Measurements from ENCODE around the gene CNBP. TPM values are rescaled to one million over a fixed set of nuclear protein-coding genes. Genes with fewer than 3 reads are reported as not detected.

CNBP gene
- 301 and 375 TPM in 2 replicates for total RNA-seq

DNA sequence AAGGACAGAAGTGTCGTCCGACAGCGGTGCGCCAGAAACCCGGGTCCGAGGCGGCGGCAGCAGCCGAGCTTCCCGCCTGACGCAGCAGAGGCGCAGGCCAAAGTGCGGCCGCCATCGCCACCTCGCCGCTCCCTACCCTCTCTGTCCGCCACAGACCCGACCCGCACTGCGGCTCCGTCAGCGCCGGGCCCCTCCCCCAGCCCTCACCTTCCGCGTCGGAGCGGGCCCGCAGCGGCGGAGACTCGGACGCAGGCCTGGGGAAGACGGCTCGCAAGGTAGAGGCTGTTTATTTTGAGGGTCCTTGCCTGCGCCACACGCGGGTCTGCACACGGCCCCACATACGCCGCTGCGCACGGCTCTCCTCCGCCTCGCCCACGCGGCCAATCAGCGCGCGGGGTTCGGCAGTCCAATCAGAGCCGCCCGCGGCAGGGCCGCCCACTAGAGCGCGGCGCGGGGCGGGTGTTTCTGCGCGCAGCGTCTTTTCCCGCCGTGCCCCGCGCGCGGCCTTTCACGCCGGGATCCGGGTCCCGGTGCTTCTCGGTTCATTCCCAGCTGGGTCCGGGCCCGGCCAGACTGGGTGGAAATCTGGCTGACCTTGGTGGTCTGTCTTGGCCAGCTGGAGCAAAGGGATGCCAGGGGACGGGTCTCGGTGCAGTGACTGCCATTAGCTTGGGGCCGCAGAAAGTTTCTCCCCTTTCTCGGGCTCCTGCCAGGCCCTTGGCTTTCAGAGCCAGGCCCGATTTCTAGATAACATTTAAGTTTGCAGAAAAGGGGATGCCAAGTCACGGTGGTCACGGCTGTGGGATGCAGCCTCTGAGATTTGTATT lies at the start of gene CNBP:
CNBP (minus strand) TSS at position 328 of the 827 bp plus-strand sequence. CDS start 12,139 bp downstream, outside the sequence.

GRCh38 chr3:129160891-129161859 lies 22.5 kb downstream of the CNBP start, which contains the start of gene ISY1:
Gene ISY1, minus strand, starts transcription at chr3:129161063. Its CDS starts 88 bp downstream, at chr3:129160975.

GRCh38 chr3:129121792-129122411 lies 61.8 kb downstream of the CNBP start, which contains the start of gene RAB43:
Gene RAB43, minus strand, starts transcription at chr3:129121804. Its CDS starts 315 bp downstream, at chr3:129121489.

Other genes starting within 250 kb of the CNBP start
- 0.17 TPM in 1 of 2 replicates, not detected in the other for gene CFAP92, start 189.8 kb downstream of the CNBP start, total RNA-seq
- gene EFCC1, start 182.6 kb downstream of the CNBP start, total RNA-seq: not detected in 2 replicates
- not detected in 2 replicates for gene GP9, start 123.1 kb downstream of the CNBP start, total RNA-seq
- 13.4 and 28.0 TPM in 2 replicates for gene RAB43, start 62.1 kb downstream of the CNBP start, total RNA-seq
- 26.8 and 36.9 TPM in 2 replicates for gene ISY1, start 22.8 kb downstream of the CNBP start, total RNA-seq
- 342 and 398 TPM in 2 replicates for gene COPG1, start 65.7 kb upstream of the CNBP start, total RNA-seq
- 16.4 and 26.8 TPM in 2 replicates for gene HMCES, start 95.0 kb upstream of the CNBP start, total RNA-seq
- under 0.01 and 0.15 TPM in 2 replicates for gene EFCAB12, start 244.7 kb upstream of the CNBP start, total RNA-seq